Parathyroid adenoma (tissue), 2 donors: ENCODE data around the gene CCR6.

Experiments used
- H2AFZ ChIP-seq: fragments of 300-600 bp; sonication (generic); one replicate; pipeline ENCODE4 v1.7.0; 2017; ENCODE audit warnings: antibody characterized with exemption, mild to moderate bottlenecking
- H3K27ac ChIP-seq: fragments of 300-600 bp; sonication (generic); one replicate; pipeline ENCODE4 v1.7.0; 2017
- H3K27me3 ChIP-seq: fragments of 300-600 bp; sonication (generic); one replicate; pipeline ENCODE4 v1.7.0; 2017; ENCODE audit warnings: low read length; ENCODE audit not compliant: control insufficient read depth, insufficient read depth
- H3K36me3 ChIP-seq: fragments of 300-600 bp; sonication (generic); one replicate; pipeline ENCODE4 v1.7.0; 2017; ENCODE audit warnings: low read length; ENCODE audit not compliant: control insufficient read depth, insufficient read depth
- H3K4me1 ChIP-seq: fragments of 300-600 bp; sonication (generic); one replicate; pipeline ENCODE4 v1.7.0; 2017; ENCODE audit warnings: control low read depth
- H3K4me2 ChIP-seq: fragments of 300-600 bp; sonication (generic); one replicate; pipeline ENCODE4 v1.7.0; 2017; ENCODE audit warnings: low read length
- H3K4me3 ChIP-seq: fragments of 300-600 bp; sonication (generic); one replicate; pipeline ENCODE4 v1.7.0; 2017; ENCODE audit warnings: low read depth, low read length
- H3K79me2 ChIP-seq: fragments of 300-600 bp; sonication (generic); one replicate; pipeline ENCODE4 v1.7.0; 2017; ENCODE audit warnings: control low read depth
- H3K9ac ChIP-seq: fragments of 300-600 bp; sonication (generic); one replicate; pipeline ENCODE4 v1.7.0; 2017; ENCODE audit warnings: mild to moderate bottlenecking
- H3K9me3 ChIP-seq: fragments of 300-600 bp; sonication (generic); one replicate; pipeline ENCODE4 v1.7.0; 2017; ENCODE audit warnings: low read length; ENCODE audit not compliant: control insufficient read depth
- TF ChIP-seq, protein P1 (sequence below): fragments of 300-600 bp; sonication (generic); IDR thresholded peaks from one replicate; pipeline ENCODE4 v1.7.0; 2017; ENCODE audit warnings: antibody characterized with exemption, mild to moderate bottlenecking
- donor health status: primary hyperparathyroidism.

CCR6 gene

DNA sequence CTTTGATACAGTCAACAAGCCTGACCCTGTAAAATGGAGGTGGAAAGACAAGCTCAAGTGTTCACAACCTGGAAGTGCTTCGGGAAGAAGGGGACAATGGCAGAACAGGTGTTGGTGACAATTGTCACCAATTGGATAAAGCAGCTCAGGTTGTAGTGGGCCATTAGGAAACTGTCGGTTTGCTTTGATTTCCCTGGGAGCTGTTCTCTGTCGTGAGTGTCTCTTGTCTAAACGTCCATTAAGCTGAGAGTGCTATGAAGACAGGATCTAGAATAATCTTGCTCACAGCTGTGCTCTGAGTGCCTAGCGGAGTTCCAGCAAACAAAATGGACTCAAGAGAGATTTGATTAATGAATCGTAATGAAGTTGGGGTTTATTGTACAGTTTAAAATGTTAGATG, 15.0 kb downstream of the CCR6 start:
- TF ChIP-seq, protein P1, sequence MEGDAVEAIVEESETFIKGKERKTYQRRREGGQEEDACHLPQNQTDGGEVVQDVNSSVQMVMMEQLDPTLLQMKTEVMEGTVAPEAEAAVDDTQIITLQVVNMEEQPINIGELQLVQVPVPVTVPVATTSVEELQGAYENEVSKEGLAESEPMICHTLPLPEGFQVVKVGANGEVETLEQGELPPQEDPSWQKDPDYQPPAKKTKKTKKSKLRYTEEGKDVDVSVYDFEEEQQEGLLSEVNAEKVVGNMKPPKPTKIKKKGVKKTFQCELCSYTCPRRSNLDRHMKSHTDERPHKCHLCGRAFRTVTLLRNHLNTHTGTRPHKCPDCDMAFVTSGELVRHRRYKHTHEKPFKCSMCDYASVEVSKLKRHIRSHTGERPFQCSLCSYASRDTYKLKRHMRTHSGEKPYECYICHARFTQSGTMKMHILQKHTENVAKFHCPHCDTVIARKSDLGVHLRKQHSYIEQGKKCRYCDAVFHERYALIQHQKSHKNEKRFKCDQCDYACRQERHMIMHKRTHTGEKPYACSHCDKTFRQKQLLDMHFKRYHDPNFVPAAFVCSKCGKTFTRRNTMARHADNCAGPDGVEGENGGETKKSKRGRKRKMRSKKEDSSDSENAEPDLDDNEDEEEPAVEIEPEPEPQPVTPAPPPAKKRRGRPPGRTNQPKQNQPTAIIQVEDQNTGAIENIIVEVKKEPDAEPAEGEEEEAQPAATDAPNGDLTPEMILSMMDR = no peak
- H2AFZ ChIP-seq = no peak overlapping the region

GRCh38 chr6:167139761-167140160, 16.9 kb downstream of the CCR6 start:
- H3K9me3 ChIP-seq = no peaks in the 10 kb centered on the region
- TF ChIP-seq, protein P1 = no peak
- no peaks in the 10 kb centered on the region for H3K79me2 ChIP-seq

More for the DNA sequence above, 15.0 kb downstream of the CCR6 start:
- no peak overlapping the region for H3K27ac ChIP-seq
- no peak overlapping the region for H3K4me2 ChIP-seq
- H3K79me2 ChIP-seq = no peaks in the 10 kb centered on the region
- no peaks in the 10 kb centered on the region for H3K27me3 ChIP-seq
- no peaks in the 10 kb centered on the region for H3K4me1 ChIP-seq
- no peak overlapping the region for H3K4me3 ChIP-seq
- no peaks in the 10 kb centered on the region for H3K9me3 ChIP-seq
- H3K9ac ChIP-seq = no peak overlapping the region
- no peaks in the 10 kb centered on the region for H3K36me3 ChIP-seq

DNA sequence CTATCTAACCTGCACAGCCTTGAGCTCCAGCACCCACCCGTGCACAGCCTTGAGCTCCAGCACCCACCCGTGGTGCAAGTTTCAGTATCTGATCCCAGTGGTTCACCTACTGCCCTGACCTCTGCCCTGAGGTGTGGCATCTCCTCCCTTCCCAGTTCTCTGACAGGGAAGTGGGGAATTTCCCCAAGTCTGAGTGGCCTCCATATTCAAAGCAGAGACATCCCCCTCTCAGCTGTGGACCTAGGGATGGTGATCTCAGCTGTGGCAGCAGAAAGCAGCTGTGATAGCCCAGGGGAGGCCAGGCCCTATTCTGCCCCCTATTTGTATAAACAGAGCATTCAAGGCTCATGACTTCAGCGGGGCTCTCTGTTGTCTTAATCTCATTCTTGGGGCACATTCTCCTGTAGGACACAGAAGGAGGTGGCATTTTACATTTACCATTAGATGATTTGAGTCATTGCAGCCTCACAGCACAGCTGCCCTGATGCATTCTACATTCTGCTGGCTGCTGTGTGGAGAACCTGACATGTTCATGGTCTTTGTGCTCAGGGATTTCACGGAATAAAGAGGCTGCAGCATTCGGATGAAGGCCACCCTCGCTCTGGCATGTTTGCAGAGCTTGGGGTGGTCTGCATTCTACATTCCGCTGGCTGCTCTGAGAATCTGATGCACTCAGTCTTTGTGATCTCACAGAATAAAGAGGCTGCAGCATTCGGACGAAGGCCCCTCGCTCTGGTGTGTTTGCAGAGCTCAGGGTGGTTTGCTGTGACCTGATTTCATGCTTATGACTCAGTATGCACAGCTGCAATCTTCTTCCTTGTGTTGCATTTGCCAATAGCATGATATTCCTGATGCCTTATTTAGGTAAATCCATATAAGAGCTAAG, 17.9 kb downstream of the CCR6 start:
- Histone ChIP-seq H3K36me3 (no peaks in the 10 kb centered on the region), H3K4me2 (no peak overlapping the region), H3K4me3 (no peak overlapping the region), H3K79me2 (no peaks in the 10 kb centered on the region), H3K27ac (no peak overlapping the region), H3K4me1 (no peaks in the 10 kb centered on the region), H3K27me3 (no peaks in the 10 kb centered on the region), H3K9ac (no peak overlapping the region), H2AFZ (no peak overlapping the region), H3K9me3 (no peaks in the 10 kb centered on the region)
- TF ChIP-seq, protein P1 = no peak

More at GRCh38 chr6:167139761-167140160, 16.9 kb downstream of the CCR6 start:
- Histone ChIP-seq H3K27me3 (no peaks in the 10 kb centered on the region), H3K36me3 (no peaks in the 10 kb centered on the region), H3K4me3 (no peak overlapping the region), H3K4me1 (no peaks in the 10 kb centered on the region), H3K27ac (no peak overlapping the region), H3K9ac (no peak overlapping the region), H2AFZ (no peak overlapping the region), H3K4me2 (no peak overlapping the region)

- Histone ChIP-seq H3K27me3 (no peaks in the 10 kb centered on the region), H3K27ac (no peak overlapping the region)
- TF ChIP-seq, protein P1 = peak; percentile 65
Measured at GRCh38 chr6:167141667-167142432, 19.0 kb downstream of the CCR6 start.

More at GRCh38 chr6:167141667-167142432, 19.0 kb downstream of the CCR6 start:
- Histone ChIP-seq H3K9ac (no peak overlapping the region), H3K79me2 (no peaks in the 10 kb centered on the region), H3K36me3 (no peaks in the 10 kb centered on the region), H3K4me2 (no peak overlapping the region), H3K4me3 (no peak overlapping the region), H3K4me1 (no peaks in the 10 kb centered on the region), H2AFZ (peak overlapping the region; percentile 29), H3K9me3 (no peaks in the 10 kb centered on the region)
